GM13977 (cell line): Measurements from ENCODE around the gene CHMP4B.

Experiments
- DNase-seq: peaks from one replicate; pipeline ENCODE4 v3.0.0; 2012; ENCODE audit warnings: low spot score
- in situ Hi-C: fragments of 300-500 bp; cut with MboI; formaldehyde crosslinking; loops from one replicate; pipeline ENCODE4 v1.12.0; 2022; ENCODE audit warnings: low sequenced_read_pairs, low pct_unique_long_range_greater_than_20kb, mixed read lengths, inconsistent platforms; ENCODE audit not compliant: unreplicated experiment
- TF ChIP-seq, protein P1 (sequence below): IDR thresholded peaks from 2 replicates; pipeline ENCODE4 v1.5.1; 2012; ENCODE audit warnings: mild to moderate bottlenecking, control low read depth; ENCODE audit not compliant: insufficient read depth; ENCODE audit errors: extremely low read depth, missing control alignments

CHMP4B gene

DNA sequence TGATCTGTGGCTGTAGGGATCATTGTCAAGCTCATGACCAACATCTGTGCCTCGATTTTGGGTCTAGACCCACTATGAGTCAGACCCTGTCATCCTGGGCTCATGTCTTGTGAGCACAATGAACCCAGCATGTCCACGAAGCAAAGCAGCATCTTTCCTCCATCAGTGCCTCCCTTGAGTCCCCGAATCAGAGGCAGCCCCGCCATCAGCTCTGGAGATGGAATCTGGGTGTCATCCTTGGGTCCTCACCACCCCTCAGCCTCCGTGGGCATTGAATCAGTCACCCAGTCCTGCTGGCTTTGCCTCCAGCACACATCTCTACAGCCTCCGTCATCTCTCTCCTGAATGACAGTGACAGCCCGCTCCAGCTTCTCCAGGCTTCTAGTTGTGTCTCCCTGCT is 56.9 kb downstream of the CHMP4B start:
- in situ Hi-C loops, result loop anchor here (10.0 kb wide), 1 partner anchor 257 kb away; no protein-coding TSS in a partner anchor
- TF ChIP-seq, protein P1, sequence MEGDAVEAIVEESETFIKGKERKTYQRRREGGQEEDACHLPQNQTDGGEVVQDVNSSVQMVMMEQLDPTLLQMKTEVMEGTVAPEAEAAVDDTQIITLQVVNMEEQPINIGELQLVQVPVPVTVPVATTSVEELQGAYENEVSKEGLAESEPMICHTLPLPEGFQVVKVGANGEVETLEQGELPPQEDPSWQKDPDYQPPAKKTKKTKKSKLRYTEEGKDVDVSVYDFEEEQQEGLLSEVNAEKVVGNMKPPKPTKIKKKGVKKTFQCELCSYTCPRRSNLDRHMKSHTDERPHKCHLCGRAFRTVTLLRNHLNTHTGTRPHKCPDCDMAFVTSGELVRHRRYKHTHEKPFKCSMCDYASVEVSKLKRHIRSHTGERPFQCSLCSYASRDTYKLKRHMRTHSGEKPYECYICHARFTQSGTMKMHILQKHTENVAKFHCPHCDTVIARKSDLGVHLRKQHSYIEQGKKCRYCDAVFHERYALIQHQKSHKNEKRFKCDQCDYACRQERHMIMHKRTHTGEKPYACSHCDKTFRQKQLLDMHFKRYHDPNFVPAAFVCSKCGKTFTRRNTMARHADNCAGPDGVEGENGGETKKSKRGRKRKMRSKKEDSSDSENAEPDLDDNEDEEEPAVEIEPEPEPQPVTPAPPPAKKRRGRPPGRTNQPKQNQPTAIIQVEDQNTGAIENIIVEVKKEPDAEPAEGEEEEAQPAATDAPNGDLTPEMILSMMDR, result no peak
- DNase-seq, result no peak

DNA sequence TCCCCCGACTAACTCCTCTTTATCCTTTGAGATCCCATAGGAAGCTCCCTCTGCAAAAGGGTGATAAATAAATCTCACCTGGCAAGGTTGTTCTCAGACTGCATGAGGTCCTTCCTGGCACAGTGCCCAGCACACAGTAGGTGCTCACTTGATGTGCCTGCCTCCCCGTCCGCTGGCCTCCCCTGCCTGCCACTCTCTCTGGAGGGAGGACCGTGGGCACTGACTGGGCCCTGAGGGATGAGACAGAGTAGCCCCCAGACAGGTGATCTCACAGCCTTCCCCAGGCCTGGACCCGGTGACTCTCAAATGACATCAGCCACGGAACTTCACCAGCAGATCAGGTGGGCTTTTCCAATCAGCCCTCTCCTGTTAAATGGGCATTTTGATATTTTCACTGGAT is 57.4 kb downstream of the CHMP4B start:
- in situ Hi-C loops, result loop anchor here (10.0 kb wide), 1 partner anchor 256 kb away; no protein-coding TSS in a partner anchor
- no peak for DNase-seq
- TF ChIP-seq, protein P1, result no peak

DNA sequence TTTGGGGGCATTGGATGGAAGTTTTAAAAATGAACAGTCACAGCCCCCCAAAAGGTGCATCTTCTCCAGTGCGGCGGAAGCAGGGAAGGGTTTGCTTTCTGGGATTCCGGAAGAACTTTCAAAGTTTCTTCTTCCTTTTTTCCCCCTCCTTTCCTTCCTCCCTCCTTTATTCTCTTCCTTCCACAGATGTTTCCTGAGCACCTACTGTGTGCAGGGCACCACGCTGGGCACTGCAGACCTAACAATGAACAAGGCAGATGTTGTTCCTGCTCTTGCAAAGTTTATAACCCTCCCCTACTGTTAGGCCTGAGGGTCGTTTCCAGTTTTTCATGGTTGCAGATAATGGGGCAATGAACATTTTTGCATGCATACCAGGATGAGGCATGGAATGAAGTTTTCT is 58.1 kb downstream of the CHMP4B start:
- TF ChIP-seq, protein P1, result no peak
- DNase-seq, result no peak
- in situ Hi-C loops, result loop anchor here (10.0 kb wide), 1 partner anchor 256 kb away; no protein-coding TSS in a partner anchor

DNA sequence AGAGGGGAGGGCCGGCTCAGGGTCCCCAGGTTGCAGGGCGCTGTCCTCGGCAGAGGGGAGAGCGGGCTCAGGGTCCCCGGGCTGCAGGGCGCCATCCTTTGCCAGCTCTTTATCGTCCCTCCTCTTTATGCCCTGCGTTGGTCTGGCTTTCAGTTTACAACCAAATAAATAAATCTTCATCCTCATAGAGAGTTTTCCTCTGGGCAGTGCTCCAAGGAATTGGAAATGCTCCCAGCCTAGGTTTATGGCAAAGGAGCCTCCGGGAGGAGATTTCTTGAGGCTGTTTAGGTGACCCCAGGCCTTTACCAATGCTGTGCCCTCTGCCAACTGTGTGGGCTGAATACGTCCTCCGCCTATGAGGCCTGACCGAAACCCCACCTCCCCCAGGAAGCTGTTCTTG is 60.2 kb downstream of the CHMP4B start:
- in situ Hi-C loops, result no loop called here
- no peak for DNase-seq
- TF ChIP-seq, protein P1, result no peak

DNA sequence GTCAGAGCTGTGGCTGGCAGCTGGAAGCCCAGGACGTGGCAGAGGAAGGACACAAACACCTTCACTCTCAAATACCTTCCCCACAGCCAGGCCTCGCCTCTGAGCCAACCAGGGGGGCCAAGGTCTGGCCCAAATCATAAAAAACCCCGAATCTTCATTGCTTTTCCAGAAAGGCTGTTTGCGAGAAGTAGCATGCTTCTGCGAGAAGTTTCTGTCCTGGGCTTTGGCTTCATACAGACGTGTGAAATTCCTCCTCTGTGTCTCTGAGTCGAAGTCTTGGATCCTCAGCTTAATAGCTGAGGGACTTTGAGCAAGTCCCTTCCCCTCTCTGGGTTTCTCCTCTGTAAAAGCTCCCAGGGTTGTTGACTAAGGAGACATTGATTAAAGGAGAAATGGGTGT is 63.0 kb downstream of the CHMP4B start:
- peak; percentile 16 for DNase-seq
- in situ Hi-C loops, result no loop called here
- TF ChIP-seq, protein P1, result no peak

DNA sequence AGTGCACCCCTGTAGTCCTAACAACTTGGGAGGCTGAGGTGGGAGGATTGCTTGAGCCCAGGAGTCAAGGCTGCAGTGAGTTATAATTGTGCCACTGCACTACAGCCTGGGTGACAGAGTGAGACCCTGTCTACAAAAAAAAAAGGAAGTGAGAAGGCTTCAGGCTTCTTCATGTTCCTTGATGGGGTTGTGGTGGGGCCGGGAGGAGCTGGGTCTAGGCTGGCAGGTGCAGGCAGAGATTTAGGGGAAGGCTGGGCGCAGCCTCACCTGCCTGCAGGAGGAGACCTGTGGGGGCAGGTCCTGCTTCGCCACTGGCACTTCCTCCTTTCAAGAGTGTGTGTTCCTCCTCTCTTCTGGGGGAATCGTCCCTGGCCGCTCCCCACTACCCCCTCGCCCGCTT is 63.9 kb downstream of the CHMP4B start:
- DNase-seq, result peak; percentile 61
- TF ChIP-seq, protein P1, result no peak
- in situ Hi-C loops, result no loop called here
